ENCODE measurements around the gene ATP10A.

Gene ATP10A

GRCh38 chr15:25694239-25694584 lies 168.9 kb downstream of the ATP10A start:
- DNase-seq: no peak

GRCh38 chr15:25693321-25694238 lies 169.5 kb downstream of the ATP10A start:
- DNase-seq: no peak

DNA sequence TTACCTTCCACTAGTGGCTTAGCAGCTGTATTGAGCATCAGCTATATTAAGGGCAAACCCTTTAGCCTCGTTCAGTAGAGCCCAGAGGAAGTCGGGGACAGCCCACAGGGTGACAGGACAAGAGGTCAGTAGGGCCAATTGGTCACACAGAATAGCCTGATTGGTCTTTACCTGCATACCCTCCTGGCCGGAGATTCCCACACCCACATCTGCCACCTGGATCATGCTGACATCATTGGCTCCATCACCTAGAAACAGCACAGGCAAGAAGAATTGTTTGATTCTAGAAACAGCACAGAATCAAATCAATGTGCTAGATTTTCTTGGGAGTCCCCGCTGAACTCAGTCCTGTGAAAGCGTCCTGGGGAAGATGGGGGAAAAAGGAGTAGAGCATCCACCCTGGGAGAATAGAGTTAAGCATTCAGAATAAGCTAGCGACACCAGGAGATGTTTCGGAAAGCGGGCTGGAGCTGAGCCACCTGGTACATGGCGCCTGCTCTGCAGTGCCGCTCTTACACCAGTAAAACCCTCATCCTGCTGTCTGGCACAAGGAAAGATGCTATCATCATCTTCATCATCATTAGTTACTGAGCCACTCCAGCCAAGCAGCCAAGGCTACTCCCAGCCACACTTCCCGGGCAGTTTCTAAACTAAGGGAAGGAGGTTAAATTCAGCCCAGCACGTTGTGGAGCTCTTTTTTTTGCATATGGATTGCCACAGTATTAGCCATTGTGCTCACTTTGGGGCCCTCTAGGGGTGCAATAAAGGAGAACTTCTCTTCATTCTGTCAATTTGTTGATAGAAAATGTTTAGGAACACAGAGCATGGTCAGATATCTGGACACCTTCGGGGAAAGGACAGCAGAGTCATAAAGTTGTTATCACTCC lies 171.3 kb downstream of the ATP10A start:
- no peak for DNase-seq

GRCh38 chr15:25690673-25691543 lies 172.2 kb downstream of the ATP10A start:
- no peak for DNase-seq

- no peak for DNase-seq
Measured at GRCh38 chr15:25689592-25689991, 173.5 kb downstream of the ATP10A start.

DNA sequence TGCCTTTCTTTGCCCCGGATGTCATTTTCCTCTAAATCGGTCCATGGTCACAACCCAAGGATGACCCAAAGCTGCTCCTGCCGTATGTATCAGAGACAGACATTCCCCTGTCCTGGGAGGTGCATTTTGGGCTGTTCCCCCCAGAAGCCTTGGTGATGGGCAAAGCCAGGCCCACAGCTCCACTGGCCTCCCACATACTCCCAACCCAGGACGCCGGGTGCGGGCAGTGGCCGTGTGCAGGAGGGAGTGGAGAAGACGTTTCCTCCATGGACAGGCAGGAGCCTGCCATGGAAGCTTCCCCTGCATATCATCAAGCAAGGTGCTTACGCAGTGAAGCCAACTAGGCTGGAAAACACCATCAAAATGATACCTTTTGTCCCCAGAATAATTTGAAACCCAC lies 175.0 kb downstream of the ATP10A start:
- no peak for DNase-seq

DNA sequence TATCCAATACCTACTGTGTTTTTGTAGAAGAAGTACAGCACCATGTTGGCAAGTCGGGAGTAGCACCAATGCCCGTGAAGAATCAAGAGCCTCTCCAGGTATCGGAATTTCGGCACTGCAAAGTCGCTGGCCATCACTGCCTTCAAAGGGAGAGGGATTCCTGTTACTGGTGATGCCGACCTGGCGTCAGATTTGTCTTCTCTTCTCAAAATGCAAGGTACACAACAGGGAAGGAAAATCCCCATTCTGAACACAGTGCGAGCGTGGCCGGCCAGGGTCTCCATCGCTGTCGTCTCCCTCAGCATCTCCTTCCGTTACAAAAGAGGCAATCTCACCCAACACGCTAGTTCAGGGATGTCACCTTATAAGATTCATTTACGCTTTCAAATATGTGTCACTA lies 175.4 kb downstream of the ATP10A start:
- DNase-seq: no peak

GRCh38 chr15:25687276-25687675 lies 175.9 kb downstream of the ATP10A start:
- DNase-seq: no peak

GRCh38 chr15:25686780-25687179 lies 176.3 kb downstream of the ATP10A start:
- DNase-seq: no peak

DNA sequence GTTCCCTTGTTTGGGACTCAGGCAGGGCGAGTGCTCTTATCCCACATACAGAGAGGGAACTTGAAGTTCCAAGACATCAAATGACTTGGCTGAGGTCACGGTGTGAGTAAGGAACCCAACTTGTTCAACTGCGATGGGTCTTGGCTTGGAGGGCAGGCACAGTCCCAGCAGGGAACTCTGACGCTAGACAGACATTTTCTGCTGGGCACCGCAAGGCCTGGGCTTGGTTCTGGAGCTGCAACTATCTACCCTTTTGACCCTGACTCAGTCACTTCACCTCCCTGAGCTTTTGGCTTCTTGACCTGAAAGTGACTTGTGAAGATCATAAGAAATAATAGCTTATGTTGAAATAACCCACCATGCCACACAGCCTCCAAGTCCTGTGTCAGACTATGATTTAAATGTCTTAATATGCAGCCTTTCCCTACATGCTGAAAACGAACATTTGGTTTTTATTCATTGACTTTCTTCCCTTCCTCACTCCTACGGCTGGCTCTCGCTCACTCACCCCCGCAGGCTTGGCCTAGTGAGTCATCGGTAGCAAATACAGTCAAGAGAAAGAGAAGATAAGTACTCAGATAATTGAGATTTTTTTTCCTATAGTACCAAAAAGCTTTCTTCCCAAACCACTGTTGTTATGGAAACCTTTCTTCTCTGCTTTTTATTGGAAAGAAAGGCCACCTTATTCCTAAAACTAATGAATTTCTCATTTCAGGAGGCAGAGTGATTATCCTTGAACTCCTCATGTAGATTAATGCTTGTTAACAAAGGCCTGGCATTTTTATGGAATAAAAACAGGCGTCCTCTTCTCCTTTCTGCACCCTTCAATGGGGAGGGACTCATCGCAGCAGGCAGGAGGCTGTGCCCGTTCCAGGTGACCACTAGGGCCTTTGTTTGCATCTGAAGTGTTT lies 178.4 kb downstream of the ATP10A start:
- no peak for DNase-seq

GRCh38 chr15:25683911-25684310 lies 179.2 kb downstream of the ATP10A start:
- DNase-seq: no peak

DNA sequence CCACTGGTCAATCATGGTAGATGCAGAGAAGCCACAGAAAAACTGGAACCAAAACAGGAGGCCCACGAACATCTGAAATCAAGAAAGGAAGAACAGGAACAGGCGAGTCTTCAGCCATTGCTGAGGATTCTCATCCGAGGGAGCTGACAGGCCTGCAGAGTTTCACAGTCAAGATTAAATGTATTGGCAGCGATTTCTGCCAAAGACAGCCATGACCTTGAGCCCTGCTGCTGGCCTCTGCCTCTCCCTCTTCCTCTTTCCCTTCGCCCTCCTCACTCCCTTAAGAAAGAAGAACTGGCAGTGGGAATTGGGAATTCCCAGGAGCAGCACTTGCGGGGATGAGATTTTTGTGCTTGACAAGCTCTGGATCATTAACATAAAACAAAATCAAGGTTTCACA lies 179.7 kb downstream of the ATP10A start:
- no peak for DNase-seq

- peak; percentile 62 for DNase-seq
Measured at GRCh38 chr15:25682340-25682739, 180.8 kb downstream of the ATP10A start.

DNA sequence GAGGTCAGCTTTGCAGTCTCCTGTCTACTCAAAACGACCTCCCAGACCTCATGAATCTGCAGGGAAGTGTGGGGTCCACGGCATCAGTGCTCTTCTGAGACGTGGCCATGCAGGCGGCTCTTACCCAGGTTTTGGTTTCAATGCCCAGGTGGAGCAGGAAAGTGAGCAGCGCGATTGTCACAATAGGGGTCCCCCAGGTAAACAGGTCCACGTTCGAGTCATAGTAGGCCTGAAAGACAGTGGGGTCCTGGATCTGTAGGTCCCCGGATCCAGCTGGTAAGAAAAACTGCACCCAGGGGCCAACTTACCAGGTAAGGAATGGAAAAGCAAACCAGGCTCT lies 182.5 kb downstream of the ATP10A start:
- no peak for DNase-seq

- DNase-seq: no peak
Measured at GRCh38 chr15:25679964-25680685, 183.0 kb downstream of the ATP10A start.

DNA sequence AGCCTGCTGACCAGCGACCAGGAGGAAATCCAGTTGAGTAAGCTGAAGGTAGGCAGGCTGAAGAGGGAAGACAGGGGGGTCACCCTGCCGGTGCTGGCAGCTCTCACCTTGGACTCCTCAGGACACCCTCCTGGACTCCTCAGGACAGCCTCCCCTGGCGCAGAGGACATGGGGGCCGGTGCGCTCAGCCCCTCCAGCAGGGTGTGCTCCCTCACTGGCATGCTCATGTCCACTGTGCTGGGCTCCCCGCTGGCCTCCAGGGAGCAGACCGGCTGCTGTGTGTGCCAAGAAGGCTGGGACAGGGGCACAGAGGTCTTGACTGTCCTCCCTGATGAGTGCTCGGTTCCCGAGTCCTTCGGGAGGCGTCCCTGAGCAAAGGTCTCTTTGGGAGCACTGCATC lies 183.6 kb downstream of the ATP10A start:
- DNase-seq: no peak

GRCh38 chr15:25678500-25678855 lies 184.6 kb downstream of the ATP10A start:
- DNase-seq: no peak

- no peak for DNase-seq
Measured at GRCh38 chr15:25677719-25678499, 185.2 kb downstream of the ATP10A start.

DNA sequence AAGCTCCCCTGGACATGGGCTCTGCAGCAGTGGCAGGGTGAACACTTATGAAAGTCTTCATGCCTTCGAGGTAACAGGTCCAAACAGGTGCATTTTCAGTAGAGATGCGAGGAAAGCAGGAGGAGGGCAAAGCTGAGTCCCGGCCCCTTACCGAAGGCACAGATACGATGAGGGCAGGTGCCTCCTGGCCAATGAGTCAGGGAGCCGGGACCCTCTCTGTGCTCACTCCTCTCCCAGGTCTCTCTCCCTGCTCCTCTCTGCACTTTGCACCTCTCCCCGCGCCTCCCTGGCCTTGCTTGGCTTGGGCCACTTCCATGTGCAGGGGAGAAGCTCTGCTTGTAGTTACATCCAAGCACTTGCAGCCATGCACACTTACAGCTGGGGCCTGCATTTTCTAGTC lies 187.1 kb downstream of the ATP10A start:
- no peak for DNase-seq

DNA sequence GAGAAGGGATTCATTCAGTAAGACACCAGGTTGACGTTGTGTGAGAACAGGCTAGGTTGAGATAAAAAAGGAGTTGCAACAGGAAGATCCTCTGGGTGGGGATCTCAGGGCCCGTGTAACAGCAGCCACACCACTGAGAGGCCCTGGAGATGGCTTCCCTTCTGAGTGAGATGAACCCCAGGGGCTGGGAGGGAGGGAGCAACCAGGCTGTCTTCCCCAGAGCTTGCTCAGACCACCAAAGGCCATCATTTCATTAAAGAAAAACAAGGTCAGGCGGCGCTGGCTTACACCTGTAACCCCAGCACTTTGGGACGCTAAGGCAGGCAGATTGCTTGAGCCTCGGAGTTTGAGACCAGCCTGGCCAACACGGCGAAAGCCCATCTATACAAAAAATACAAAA lies 187.7 kb downstream of the ATP10A start:
- DNase-seq: no peak

GRCh38 chr15:25674913-25675312 lies 188.2 kb downstream of the ATP10A start:
- no peak for DNase-seq
